ENCODE results near the gene IRF2BP2.

IRF2BP2 gene

DNA sequence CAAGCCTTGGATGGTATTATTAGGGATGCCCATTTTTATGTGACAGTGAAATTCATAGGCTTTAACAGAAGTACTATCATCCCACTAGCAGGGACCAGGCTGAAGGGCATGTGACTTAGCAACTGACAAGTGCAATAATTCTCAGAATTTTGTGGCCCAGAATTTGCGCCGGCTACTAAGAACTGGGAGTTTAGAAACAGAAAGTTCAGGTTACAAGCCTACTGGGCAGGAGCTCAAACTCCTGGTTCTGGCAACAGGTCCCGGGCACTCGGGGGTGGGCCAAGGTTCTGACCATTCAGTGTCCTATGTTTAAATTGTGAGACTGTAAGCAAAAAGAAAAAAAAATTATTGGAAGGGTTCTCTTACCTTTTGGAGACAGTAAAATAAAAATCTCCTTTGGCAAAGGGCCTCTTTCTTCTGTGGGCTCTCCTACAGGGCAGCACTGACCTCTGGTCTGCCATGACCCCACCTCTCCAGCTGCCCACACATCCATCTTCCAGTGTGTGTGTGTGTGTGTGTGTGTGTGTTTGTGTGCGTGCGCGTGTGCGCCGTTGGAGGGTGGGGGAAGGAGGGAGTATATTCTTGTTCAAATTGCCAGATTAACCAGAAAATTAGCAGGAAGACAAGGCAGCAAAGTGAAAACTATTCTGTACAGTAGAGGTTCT lies 26.1 kb downstream of the IRF2BP2 start:
- no peak for DNase-seq (ENCODE audit: low read depth)
- TF ChIP-seq, protein P1, sequence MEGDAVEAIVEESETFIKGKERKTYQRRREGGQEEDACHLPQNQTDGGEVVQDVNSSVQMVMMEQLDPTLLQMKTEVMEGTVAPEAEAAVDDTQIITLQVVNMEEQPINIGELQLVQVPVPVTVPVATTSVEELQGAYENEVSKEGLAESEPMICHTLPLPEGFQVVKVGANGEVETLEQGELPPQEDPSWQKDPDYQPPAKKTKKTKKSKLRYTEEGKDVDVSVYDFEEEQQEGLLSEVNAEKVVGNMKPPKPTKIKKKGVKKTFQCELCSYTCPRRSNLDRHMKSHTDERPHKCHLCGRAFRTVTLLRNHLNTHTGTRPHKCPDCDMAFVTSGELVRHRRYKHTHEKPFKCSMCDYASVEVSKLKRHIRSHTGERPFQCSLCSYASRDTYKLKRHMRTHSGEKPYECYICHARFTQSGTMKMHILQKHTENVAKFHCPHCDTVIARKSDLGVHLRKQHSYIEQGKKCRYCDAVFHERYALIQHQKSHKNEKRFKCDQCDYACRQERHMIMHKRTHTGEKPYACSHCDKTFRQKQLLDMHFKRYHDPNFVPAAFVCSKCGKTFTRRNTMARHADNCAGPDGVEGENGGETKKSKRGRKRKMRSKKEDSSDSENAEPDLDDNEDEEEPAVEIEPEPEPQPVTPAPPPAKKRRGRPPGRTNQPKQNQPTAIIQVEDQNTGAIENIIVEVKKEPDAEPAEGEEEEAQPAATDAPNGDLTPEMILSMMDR (IDR thresholded peaks at IDR 0.05; ENCODE audit: control insufficient read depth, insufficient read depth, low read depth, low read length, missing control alignments): no peak
- H3K4me3 ChIP-seq (ENCODE audit: control insufficient read depth, low read depth, low read length): no peak overlapping the region

DNA sequence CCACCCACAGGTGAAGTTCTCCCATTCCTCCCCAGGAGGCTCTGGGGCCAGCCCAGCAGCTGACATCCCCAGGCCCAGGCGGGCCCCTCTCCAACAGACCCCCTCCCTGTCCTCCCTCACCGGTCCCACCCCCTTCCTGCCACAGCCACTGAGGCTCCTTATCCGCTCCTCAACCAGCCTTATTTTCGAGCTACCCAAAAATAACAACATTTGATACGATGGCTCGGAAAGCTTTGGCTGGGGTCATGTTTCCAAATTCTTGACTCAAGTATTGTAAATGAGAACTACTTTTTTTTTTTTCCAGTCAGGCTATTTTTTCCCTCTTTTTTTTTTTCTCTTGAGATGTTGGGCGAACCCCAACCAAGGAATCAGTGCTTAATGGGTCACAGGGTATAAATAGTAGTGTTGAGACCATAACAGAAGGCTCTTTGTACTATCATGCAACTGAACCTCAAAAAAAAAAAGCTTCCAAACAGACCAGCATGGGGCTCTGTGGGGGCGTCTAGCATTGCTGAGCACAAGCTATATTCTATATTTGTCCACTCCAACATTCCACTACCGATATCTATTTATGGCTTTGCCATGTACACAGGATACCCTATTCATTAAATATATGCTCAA lies 27.2 kb downstream of the IRF2BP2 start:
- TF ChIP-seq, protein P1 (IDR thresholded peaks at IDR 0.05; ENCODE audit: control insufficient read depth, insufficient read depth, low read depth, low read length, missing control alignments): no peak
- no peak for DNase-seq (ENCODE audit: low read depth)
- H3K4me3 ChIP-seq (ENCODE audit: control insufficient read depth, low read depth, low read length): no peak overlapping the region

DNA sequence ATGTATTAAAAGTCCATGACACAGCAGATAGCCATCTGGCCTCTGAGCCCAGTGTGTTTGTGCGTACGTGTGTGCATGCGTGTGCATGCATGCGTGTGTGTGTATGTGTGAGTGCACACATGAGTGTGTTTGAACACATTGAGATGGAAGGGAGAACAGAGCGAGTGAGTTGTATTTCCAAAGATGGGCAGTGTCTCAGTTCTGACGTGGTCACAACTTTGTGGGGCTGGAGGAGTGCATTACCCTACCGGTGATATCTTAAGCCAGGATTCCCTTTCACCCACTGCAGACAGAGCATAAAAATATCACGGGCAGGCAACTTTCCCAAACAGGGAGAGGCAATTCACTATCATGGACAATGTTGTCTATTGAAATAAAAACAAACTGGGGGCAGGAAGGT lies 27.8 kb downstream of the IRF2BP2 start:
- TF ChIP-seq, protein P1 (IDR thresholded peaks at IDR 0.05; ENCODE audit: control insufficient read depth, insufficient read depth, low read depth, low read length, missing control alignments): no peak
- DNase-seq (ENCODE audit: low read depth): no peak
- H3K4me3 ChIP-seq (ENCODE audit: control insufficient read depth, low read depth, low read length): no peak overlapping the region

DNA sequence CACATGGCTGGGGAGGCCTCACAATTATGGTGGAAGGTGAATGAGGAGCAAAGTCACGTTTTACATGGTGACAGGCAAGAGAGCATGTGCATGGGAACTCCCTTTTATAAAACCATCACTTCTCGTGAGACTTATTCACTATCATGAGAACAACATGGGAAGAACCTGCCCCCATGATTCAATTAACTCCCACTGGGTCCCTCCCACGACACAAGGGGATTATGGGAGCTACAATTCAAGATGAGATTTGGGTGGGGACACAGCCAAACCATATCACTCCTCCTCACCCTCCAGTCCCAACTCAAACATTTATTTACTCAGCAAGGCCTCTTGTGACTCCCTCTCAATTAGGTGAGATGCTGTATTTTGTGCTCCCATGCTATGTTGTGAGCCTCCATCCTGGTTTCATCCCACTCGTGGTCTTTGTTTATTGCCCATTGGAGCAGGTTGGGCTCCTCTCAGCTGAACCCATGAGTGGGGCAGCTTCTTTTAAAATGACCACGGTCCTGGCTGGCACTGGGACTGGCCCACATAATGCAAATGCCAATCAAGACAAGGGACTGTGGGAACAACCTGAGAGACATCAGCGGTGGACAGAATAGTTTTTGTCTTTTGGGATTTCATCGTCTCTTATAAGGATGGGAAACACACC lies 28.8 kb downstream of the IRF2BP2 start:
- DNase-seq (ENCODE audit: low read depth): no peak
- TF ChIP-seq, protein P1 (IDR thresholded peaks at IDR 0.05; ENCODE audit: control insufficient read depth, insufficient read depth, low read depth, low read length, missing control alignments): no peak
- no peak overlapping the region for H3K4me3 ChIP-seq (ENCODE audit: control insufficient read depth, low read depth, low read length)

DNA sequence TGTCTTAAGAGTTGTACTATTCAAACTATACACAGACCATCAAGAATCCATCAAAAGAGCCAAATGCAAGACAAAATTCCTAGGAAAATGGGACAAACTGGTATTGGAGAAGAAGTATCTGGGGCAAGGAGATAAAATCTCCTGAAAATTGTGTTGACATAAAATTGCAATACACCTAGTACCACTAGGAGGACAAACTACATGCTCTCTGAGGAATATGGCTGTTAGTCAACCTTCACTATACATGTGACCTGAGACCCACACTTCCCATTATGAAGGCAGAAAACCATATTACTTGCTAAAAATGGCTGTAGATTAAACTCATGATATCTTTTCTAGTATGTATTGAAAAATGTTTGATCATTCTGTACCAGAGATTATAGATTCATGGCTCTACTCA lies 30.0 kb downstream of the IRF2BP2 start:
- H3K4me3 ChIP-seq (ENCODE audit: control insufficient read depth, low read depth, low read length): no peak overlapping the region
- no peak for DNase-seq (ENCODE audit: low read depth)
- TF ChIP-seq, protein P1 (IDR thresholded peaks at IDR 0.05; ENCODE audit: control insufficient read depth, insufficient read depth, low read depth, low read length, missing control alignments): no peak

DNA sequence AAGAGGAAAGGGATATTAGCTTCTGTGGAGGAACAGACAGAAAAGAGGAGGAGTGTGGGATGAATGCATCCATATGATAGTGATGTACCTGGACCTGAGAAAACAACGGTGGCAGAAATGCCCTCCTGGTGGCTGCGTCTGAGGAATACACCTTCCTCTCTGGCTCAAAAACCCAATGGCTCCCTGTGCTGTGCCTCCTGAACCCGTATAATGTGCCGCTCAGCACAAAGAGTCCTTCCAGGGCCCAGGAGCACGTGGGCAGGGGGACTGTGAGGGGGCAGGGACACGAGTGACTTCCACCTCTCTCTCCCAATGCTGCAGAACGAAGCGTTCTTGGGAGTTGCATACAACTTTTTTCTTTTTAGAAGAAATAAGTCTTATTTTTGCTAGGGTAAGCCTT lies 31.2 kb downstream of the IRF2BP2 start:
- no peak for DNase-seq (ENCODE audit: low read depth)
- TF ChIP-seq, protein P1 (IDR thresholded peaks at IDR 0.05; ENCODE audit: control insufficient read depth, insufficient read depth, low read depth, low read length, missing control alignments): no peak
- H3K4me3 ChIP-seq (ENCODE audit: control insufficient read depth, low read depth, low read length): no peak overlapping the region
